Peyer's patch (tissue), 4 donors: ENCODE results near the gene PTPRR.

Experiments used
- CTCF ChIP-seq, 6 experiments: fragments of 450-650 bp in 4 of 6; fragments of 200-600 bp in 2 of 6; sonication (generic) in 1 of 6; IDR thresholded peaks; one replicate each; pipeline ENCODE4 v1.5.1; 2017 to 2019; ENCODE audit warnings: antibody characterized with exemption in 6 of 6, mild to moderate bottlenecking in 3 of 6, moderate library complexity in 1 of 6
- POLR2A ChIP-seq, 2 donors: fragments of 450-650 bp; IDR thresholded peaks; one replicate each; pipeline ENCODE4 v1.5.1; 2017; ENCODE audit warnings: antibody characterized with exemption in 2 of 2, mild to moderate bottlenecking in 2 of 2, moderate library complexity in 2 of 2

- no peak for TF ChIP-seq CTCF (IDR thresholded peaks at IDR 0.05)
- TF ChIP-seq POLR2A (IDR thresholded peaks at IDR 0.05), result no peak
Measured at GRCh38 chr12:70838127-70838526, 82.4 kb downstream of the PTPRR start.
